MM.1S (cell line): ENCODE results near the gene LURAP1L.
"Not testable (repeated sequence)": the region's sequence is repeated elsewhere in the genome, so short reads cannot be mapped to it uniquely, and the experiment has no call there.

Experiments
- DNase-seq: peaks from one replicate; pipeline ENCODE4 v3.0.0-alpha.2; 2015
- H2AFZ ChIP-seq: fragments of 300-600 bp; sonication (generic); 2 replicates; pipeline ENCODE4 v1.6.0; 2016; ENCODE audit warnings: antibody characterized with exemption, low read length
- H3F3A ChIP-seq: fragments of 300-600 bp; sonication (generic); 2 replicates; pipeline ENCODE4 v1.6.1; 2016; ENCODE audit warnings: mild to moderate bottlenecking, antibody characterized with exemption, low read length, moderate library complexity, mixed read lengths; ENCODE audit not compliant: insufficient read depth
- H3K27ac ChIP-seq: fragments of 300-600 bp; sonication (generic); 2 replicates; pipeline ENCODE4 v1.5.1; 2016; ENCODE audit warnings: mild to moderate bottlenecking, low read length
- H3K27me3 ChIP-seq: fragments of 300-600 bp; sonication (generic); replicated peaks from 2 replicates; pipeline ENCODE4 v1.6.0; 2016; ENCODE audit warnings: low read length; ENCODE audit not compliant: insufficient read depth
- H3K36me3 ChIP-seq: fragments of 300-600 bp; sonication (generic); replicated peaks from 2 replicates; pipeline ENCODE4 v1.6.1; 2016; ENCODE audit warnings: mild to moderate bottlenecking, low read length, mixed read lengths; ENCODE audit not compliant: insufficient read depth
- H3K4me1 ChIP-seq: fragments of 300-600 bp; sonication (generic); 2 replicates; pipeline ENCODE4 v1.6.1; 2016; ENCODE audit warnings: low read length, mixed read lengths
- H3K4me2 ChIP-seq: fragments of 300-600 bp; sonication (generic); 2 replicates; pipeline ENCODE4 v1.6.0; 2016; ENCODE audit warnings: low read depth, low read length
- H3K4me3 ChIP-seq: fragments of 300-600 bp; sonication (generic); 2 replicates; pipeline ENCODE4 v1.5.1; 2016; ENCODE audit warnings: low read length, mixed read lengths
- H3K79me2 ChIP-seq: fragments of 300-600 bp; sonication (generic); 2 replicates; pipeline ENCODE4 v1.6.1; 2016; ENCODE audit warnings: mixed run types, low read length, mixed read lengths
- H3K9ac ChIP-seq: fragments of 300-600 bp; sonication (generic); 2 replicates; pipeline ENCODE4 v1.6.1; 2016; ENCODE audit warnings: low read length, mixed read lengths
- H3K9me2 ChIP-seq: fragments of 300-600 bp; sonication (generic); replicated peaks from 2 replicates; pipeline ENCODE4 v1.6.1; 2016; ENCODE audit warnings: mild to moderate bottlenecking, low read length, mixed read lengths; ENCODE audit not compliant: insufficient read depth
- H3K9me3 ChIP-seq: fragments of 300-600 bp; sonication (generic); replicated peaks from 2 replicates; pipeline ENCODE4 v1.6.1; 2016; ENCODE audit warnings: mild to moderate bottlenecking, low read length, mixed read lengths; ENCODE audit not compliant: insufficient read depth
- H4K20me1 ChIP-seq: fragments of 300-600 bp; sonication (generic); 2 replicates; pipeline ENCODE4 v1.6.1; 2016; ENCODE audit warnings: mild to moderate bottlenecking, low read length, moderate library complexity, mixed read lengths; ENCODE audit not compliant: insufficient read depth
- EZH2 ChIP-seq: fragments of 300-600 bp; sonication (generic); optimal IDR thresholded peaks from 2 replicates; pipeline ENCODE3; 2017; ENCODE audit warnings: low read depth, mild to moderate bottlenecking, antibody characterized with exemption, low read length, mixed read lengths
- EZH2phosphoT487 ChIP-seq: fragments of 300-600 bp; sonication (generic); IDR thresholded peaks from 2 replicates; pipeline ENCODE4 v1.6.1; 2018; ENCODE audit warnings: antibody characterized with exemption, low read length
- TF ChIP-seq, protein P1 (sequence below): fragments of 300-600 bp; sonication (generic); IDR thresholded peaks from 2 replicates; pipeline ENCODE4 v1.5.1; 2016; ENCODE audit warnings: antibody characterized with exemption, low read length, mixed read lengths

Gene LURAP1L

DNA sequence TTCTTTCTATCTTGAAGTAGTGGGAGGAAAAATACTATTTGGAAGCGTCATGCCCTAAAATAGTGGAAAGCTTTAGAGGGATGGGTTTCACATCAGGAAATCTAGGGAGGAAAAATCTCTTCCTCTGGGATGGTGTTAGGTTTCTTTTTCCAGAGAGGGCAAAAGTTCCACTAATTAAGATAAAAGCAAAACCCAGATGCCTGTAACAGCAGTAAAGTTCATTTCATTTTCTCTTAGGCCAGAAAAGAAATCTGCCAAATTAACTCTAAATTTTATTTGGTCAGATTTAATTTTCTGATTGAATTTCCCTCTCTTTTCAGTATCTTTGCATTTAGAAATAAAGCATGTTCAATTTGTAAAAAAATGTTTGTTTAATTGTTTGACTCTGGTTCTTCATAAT lies 88.8 kb downstream of the LURAP1L start:
- no peak overlapping the region for H3K4me2 ChIP-seq
- no peaks in the 10 kb centered on the region for H3K9me2 ChIP-seq
- no peak for DNase-seq
- H2AFZ ChIP-seq: no peak overlapping the region
- no peak overlapping the region for H3K4me3 ChIP-seq
- no peaks in the 10 kb centered on the region for H3K36me3 ChIP-seq
- no peaks in the 10 kb centered on the region for H3F3A ChIP-seq
- H4K20me1 ChIP-seq: no peaks in the 10 kb centered on the region
- no peaks in the 10 kb centered on the region for H3K9me3 ChIP-seq
- no peak for TF ChIP-seq EZH2
- no peak for TF ChIP-seq EZH2phosphoT487
- TF ChIP-seq, protein P1, sequence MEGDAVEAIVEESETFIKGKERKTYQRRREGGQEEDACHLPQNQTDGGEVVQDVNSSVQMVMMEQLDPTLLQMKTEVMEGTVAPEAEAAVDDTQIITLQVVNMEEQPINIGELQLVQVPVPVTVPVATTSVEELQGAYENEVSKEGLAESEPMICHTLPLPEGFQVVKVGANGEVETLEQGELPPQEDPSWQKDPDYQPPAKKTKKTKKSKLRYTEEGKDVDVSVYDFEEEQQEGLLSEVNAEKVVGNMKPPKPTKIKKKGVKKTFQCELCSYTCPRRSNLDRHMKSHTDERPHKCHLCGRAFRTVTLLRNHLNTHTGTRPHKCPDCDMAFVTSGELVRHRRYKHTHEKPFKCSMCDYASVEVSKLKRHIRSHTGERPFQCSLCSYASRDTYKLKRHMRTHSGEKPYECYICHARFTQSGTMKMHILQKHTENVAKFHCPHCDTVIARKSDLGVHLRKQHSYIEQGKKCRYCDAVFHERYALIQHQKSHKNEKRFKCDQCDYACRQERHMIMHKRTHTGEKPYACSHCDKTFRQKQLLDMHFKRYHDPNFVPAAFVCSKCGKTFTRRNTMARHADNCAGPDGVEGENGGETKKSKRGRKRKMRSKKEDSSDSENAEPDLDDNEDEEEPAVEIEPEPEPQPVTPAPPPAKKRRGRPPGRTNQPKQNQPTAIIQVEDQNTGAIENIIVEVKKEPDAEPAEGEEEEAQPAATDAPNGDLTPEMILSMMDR: no peak
- H3K79me2 ChIP-seq: no peaks in the 10 kb centered on the region
- no peaks in the 10 kb centered on the region for H3K27me3 ChIP-seq
- no peak overlapping the region for H3K9ac ChIP-seq
- H3K4me1 ChIP-seq: no peaks in the 10 kb centered on the region
- no peak overlapping the region for H3K27ac ChIP-seq

DNA sequence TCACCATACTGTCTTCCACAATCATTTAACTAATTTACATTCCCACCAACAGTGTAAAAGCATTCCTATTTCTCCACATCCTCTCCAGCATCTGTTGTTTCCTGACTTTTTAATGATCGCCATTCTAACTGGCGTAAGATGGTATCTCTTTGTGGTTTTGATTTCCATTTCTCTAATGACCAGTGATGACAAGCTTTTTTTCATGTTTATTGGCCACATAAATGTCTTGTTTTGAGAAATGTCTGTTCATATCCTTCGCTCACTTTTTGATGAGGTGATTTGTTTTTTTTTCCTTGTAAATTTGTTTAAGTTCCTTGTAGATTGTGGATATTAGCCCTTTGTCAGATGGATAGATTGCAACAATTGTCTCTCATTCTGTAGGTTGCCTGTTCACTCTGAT lies 90.6 kb downstream of the LURAP1L start:
- not testable (repeated sequence) for H3K79me2 ChIP-seq, H4K20me1 ChIP-seq, H3F3A ChIP-seq, H3K9ac ChIP-seq, H3K36me3 ChIP-seq, H3K9me2 ChIP-seq, H3K27me3 ChIP-seq, H2AFZ ChIP-seq, DNase-seq, H3K4me1 ChIP-seq, H3K4me3 ChIP-seq, H3K4me2 ChIP-seq, H3K9me3 ChIP-seq, H3K27ac ChIP-seq
